SKM-1 treated with dmso at 0.1 percent for 144 hours (cell line): ENCODE measurements around the gene GPATCH4.
A peak's percentile ranks its signal among the peaks of the same experiment; 100 is the strongest.

Experiments used
- DNase-seq: peaks from one replicate; lab custom pipeline; 2025; ENCODE audit not compliant: unreplicated experiment; lab: John Stamatoyannopoulos, UW

The GPATCH4 gene

DNA sequence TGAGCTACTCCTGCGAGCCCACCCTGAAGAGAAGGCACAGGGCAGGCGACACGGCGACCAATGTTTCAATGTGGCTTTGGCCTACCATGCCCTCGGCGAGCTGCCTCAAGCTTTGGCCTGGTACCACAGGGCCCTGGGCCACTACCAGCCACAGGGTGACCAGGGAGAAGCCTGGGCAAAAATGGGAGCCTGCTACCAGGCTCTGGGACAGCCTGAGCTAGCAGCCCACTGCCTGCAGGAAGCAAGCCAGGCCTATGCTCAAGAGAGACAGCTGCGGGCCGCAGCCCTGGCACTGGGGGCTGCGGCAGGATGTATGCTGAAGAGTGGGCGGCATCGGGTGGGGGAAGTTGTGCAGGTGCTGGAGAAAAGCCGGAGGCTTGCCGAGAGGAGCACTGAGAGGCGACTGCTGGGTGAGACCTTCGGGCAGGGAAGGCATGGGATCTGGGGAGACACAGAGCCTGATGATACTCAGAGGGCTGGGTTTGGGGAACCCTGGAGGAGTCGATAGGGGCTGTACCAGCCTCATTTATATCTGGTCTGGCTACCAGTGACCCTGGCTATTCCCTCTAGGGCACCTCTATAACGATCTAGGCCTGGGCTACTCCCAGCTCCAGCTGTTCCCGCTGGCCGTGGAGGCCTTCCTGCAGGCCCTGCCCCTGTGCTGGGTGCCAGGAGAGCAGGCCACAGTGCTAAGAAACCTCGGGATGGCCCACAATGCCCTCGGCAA lies 19.5 kb downstream of the GPATCH4 start:
- DNase-seq = no peak

GRCh38 chr1:156579472-156579871 lies 21.8 kb downstream of the GPATCH4 start, which contains the start of gene TTC24:
TSS of gene TTC24 (plus strand) at chr1:156579723. CDS start at chr1:156581365, 1,642 bp downstream.
- DNase-seq = no peak

GRCh38 chr1:156578055-156578454 lies 23.2 kb downstream of the GPATCH4 start:
- no peak for DNase-seq

DNA sequence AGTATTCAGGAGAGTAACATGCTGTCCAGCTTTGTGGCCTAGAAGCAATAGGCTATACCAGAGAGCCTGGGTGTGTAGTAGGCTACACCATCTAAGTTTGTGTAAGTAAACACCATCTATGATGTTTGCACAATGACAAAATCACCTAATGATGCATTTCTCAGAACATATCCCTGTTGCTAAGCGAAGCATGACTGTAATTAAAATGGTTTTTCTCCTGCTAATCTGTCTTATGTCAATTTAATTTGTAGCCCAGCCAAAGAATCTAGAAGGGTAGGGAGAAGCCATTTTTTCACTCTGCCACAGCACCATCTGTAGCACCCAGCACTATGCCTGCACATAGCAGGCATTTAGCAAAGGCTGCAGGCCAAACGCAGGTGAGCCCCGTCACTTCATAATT lies 23.7 kb downstream of the GPATCH4 start:
- DNase-seq = no peak

DNA sequence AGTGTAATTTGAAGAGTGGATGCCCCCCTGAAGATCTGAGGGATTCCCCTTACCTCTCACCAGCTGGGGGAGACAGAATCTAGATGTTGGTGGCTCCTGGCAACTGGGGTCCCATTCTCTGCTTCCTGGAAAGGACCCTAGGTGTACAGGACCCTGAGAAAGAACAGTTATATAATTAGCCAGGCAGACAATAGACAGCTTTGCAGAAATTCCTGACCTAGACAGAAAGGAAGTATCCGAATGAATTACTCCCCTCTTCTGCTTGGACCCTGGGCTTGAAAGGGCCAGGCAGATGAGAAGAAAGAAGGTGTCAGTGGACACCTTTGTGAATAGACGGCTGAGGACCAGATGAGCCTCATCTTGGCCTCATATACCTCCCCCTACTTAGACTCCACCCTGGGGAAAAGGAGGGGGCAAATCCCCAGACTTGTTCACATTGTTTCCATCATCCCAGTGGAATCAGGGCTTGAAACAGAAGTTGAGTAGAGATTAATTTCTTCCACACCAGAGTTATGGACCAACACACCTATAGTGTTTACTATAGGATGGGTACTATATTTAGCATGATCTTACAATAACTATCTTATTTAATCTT lies 27.1 kb downstream of the GPATCH4 start:
- DNase-seq = no peak

DNA sequence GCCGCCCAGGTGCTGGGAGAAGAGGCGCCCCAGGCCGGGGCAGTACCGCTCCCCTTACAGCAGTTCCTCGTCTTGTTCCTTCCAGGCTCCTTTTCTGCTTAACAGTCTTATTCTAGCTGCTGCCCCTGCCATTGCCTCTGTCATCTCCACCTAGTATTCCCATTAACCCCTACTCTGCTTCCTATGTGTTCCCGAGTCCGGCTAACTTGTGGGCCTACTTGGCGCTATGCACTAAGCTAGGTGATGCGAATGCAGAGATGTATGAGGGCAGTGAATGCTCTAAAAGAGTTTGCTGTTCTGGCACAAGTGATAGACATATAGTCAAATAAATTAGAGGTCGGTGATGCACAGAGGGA lies 28.6 kb downstream of the GPATCH4 start:
- DNase-seq = no peak

GRCh38 chr1:156571919-156572662 lies 29.2 kb downstream of the GPATCH4 start, which contains the start of gene IQGAP3:
TSS of gene IQGAP3 (minus strand) at chr1:156572565. CDS start at chr1:156572529, 36 bp downstream.
- DNase-seq = peak; percentile 92

GRCh38 chr1:156571261-156571852 lies 29.9 kb downstream of the GPATCH4 start:
- peak; percentile 43 for DNase-seq

- DNase-seq = no peak
Observed at GRCh38 chr1:156566436-156566835, 34.8 kb downstream of the GPATCH4 start.

- DNase-seq = no peak
Observed at GRCh38 chr1:156565519-156565918, 35.8 kb downstream of the GPATCH4 start.

- no peak for DNase-seq
Observed at GRCh38 chr1:156560585-156561163, 40.6 kb downstream of the GPATCH4 start.

GRCh38 chr1:156559797-156560385 lies 41.4 kb downstream of the GPATCH4 start:
- DNase-seq = no peak

- DNase-seq = no peak
Observed at GRCh38 chr1:156559086-156559796, 42.0 kb downstream of the GPATCH4 start.

DNA sequence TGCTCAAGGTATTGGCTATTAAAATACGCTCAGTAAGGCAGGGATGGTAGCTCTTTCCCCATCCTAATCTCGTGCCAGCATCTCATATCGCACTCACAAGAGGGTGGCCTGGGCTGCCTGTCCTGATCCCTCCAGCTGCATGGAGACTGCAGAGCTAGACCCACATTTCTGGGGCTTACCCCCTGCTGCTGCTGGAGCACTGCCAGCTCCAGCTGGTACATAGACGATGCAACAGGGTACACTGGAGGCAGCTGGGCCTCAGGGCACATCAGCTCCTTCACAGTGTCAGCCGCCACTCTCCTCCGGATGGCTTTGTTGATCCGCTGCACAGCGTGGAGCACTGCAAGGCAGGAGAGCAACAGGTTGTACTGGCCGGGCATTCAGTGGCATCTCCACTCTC lies 44.9 kb downstream of the GPATCH4 start:
- DNase-seq = no peak

- DNase-seq = no peak
Observed at GRCh38 chr1:156555715-156556114, 45.6 kb downstream of the GPATCH4 start.

GRCh38 chr1:156554971-156555370 lies 46.3 kb downstream of the GPATCH4 start:
- DNase-seq = no peak

- no peak for DNase-seq
Observed at GRCh38 chr1:156553860-156554485, 47.3 kb downstream of the GPATCH4 start.

GRCh38 chr1:156552937-156553336 lies 48.3 kb downstream of the GPATCH4 start:
- peak; percentile 97 for DNase-seq

GRCh38 chr1:156552518-156552917 lies 48.8 kb downstream of the GPATCH4 start:
- no peak for DNase-seq

DNA sequence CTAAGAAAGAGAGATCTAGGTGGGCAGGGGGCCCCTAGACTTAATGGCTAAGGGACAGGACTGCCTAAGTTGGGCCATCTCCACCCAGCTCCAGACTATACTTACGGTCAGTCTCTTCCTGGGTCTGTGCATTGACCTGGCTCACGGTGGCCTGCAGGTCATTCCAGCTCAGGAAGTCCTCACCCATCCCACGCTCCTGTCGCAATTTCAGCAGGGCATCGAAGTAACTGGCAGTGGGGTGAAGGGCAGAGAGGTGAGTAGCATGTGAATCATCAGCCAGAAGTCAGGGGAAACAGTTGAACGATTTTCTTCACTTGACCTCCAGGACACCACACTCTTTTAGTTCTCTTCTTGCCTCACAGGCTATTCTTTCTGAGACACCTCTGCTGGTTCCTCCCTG lies 49.4 kb downstream of the GPATCH4 start:
- peak; percentile 78 for DNase-seq
